D721Med (cell line): ENCODE results near the gene DLG3.

ENCODE experiments used
- DNase-seq: peaks from one replicate; pipeline ENCODE4 v3.0.0; 2011; ENCODE audit warnings: low spot score; ENCODE audit not compliant: insufficient read length
- FAIRE-seq: peaks from 2 replicates; lab custom pipeline; 2011; peaks lifted over from hg19 to GRCh38; lab: Jason Lieb, UNC
- TF ChIP-seq, protein P1 (sequence below): IDR thresholded peaks from 2 replicates; pipeline ENCODE4 v1.5.1; 2012; ENCODE audit warnings: mild to moderate bottlenecking, control low read depth; ENCODE audit not compliant: insufficient read depth; ENCODE audit errors: missing control alignments

The DLG3 gene

DNA sequence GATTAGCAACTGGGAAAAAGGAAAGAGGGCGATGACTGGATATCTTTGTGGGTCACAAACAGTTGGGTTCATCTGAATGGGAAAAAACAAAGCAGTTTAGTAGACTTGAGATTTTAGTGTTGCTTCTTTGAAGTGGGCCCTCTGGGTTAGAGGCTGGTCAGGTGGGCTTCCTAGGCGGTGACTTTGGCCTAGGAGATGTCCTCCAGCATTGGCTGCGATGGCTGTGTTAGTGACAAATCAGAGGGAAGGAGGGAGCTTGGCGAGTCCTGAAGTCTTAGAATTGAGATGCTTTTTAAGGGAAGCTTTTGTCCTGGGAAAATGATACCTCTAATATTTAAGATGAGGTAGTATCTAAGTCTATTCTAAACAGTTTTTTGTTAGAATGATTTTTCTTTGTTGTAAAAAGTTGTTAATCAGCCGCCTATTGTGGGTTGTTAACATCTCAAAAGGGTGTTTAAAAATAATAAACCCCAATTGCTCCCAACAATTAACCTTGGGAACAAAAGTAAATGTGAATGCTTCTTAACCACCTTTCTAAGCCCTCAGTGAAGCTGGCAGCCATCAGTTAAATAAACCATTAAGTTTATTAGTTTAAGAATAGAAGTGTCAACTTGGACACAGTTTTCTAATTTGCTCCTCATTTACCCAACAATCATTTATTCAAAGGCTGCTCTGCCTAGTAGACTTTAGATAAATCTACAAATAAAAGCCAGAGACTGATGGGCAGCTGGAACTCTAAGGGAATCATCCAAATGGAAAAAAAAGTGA is 31.7 kb downstream of the DLG3 start:
- TF ChIP-seq, protein P1, sequence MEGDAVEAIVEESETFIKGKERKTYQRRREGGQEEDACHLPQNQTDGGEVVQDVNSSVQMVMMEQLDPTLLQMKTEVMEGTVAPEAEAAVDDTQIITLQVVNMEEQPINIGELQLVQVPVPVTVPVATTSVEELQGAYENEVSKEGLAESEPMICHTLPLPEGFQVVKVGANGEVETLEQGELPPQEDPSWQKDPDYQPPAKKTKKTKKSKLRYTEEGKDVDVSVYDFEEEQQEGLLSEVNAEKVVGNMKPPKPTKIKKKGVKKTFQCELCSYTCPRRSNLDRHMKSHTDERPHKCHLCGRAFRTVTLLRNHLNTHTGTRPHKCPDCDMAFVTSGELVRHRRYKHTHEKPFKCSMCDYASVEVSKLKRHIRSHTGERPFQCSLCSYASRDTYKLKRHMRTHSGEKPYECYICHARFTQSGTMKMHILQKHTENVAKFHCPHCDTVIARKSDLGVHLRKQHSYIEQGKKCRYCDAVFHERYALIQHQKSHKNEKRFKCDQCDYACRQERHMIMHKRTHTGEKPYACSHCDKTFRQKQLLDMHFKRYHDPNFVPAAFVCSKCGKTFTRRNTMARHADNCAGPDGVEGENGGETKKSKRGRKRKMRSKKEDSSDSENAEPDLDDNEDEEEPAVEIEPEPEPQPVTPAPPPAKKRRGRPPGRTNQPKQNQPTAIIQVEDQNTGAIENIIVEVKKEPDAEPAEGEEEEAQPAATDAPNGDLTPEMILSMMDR, result no peak
- DNase-seq (no peak), FAIRE-seq (no peak)

DNA sequence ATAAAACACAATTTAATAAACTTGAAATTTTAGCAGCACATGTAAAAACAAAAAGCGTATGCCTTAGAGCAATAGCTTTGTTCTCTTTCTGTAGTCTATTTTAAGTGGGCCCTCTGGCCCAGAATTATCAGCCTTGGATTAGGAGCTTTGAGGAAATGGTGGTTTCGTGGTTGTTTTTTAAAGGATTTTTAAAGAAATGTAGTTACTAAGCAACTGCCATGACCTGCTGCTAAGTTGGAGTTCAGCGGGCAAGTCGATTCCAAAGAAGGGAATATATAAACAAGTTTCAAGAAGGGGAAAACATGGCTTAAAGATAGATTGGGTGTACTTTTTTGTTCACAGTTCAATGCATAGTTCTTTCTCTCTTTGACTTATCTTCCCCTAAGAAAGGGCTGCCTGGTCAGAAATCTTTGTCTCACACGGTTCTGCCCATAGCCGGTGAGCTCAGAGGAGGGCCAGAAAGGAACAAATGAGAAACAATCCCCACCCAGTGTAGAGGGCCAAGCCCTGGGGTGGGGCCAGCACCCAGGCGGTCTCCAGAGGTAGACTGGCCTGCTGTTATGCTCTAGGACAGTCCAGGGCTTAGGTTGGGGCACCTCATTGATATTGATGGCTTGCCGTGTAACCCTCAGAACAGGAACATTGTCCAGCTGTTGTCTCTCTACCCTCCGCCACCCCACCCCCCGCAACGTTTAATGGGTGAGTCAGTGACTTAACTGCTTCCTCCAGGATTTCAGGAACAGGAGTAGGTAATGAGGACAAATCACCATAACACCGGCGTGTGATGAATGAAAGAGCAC is 32.5 kb downstream of the DLG3 start:
- TF ChIP-seq, protein P1, result no peak
- DNase-seq (no peak), FAIRE-seq (no peak)

DNA sequence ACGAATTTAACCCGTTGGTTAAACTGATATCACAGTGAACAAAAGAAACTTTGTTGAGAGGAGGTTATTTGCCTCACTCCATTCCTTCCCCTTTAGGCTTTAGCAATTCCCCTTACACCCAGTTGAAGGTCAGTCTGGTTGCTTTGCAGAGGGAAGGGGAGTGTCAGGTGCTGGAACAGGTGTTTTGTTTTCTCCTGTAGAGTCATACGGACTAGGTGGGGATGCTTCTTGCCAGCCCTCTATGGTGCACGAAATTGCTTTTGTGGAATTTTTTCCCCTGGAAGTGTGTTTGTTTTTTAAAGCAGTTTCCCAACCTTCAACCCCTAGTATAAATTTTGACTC is 33.1 kb downstream of the DLG3 start:
- FAIRE-seq (no peak), DNase-seq (no peak)
- TF ChIP-seq, protein P1, result no peak

DNA sequence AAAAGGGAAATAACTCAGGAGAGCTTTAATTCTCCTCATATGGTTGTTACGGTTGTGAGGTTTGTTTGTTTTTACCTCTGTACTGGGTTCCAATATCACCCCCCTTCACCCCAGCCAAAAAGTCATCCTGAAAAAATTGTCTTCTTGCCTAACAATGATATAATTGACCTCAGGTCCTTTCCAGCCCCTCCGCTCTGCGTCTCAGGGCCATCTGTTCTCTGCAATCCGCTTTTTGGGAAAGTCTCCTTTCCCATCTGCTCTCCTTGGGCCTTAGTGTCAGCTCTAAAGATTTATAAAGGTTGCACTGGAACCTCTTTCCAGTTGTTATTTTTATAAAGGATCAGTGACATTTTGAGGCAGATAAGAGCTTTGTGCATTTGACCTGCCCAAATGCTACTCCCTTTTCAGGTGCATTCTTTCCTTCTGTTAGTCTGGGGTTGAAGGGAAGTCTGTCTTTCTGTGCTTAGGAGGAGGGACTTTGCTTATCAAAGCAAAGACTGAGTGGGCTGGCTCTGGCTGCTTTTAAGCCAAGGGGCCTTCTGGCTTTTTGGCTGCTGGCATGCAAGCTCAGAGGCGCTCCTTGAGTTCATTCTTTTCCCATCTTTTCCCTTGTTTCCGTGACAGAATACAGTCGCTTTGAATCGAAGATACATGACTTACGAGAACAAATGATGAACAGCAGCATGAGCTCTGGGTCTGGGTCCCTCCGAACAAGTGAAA is 34.1 kb downstream of the DLG3 start:
- DNase-seq (no peak), FAIRE-seq (no peak)
- TF ChIP-seq, protein P1, result no peak

DNA sequence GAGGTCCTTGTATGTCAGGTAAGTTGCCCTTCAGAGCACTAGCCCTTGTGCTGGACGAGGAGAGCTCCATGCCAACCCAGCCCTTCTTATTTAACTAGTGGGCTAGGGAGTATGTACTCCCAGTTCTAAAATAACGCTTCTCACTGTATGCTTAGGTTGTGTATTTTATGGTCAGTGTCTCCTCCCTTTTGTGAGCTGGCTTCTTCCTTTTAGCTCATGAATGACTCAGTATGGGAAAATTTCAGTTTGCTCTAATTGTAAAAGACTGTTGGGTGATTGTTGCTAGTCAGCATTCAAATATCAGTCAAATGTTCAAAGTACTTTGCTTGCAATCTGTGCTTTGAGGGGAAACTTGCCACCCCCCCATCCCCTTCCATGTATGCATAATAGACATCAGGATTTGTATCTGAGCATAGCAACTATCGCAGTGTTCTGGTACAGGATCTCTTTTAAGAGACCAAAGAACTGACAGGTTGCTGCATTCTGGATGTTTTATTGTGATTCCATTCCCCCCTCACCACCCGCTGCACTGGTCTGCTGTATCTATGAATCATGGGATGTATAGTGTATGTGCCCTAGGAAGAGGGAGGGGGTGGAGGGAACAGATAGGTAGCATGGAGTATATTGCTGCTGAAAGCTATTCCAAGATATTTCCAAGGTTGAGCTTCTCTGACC is 34.7 kb downstream of the DLG3 start:
- TF ChIP-seq, protein P1, result no peak
- DNase-seq, result no peak

DNA sequence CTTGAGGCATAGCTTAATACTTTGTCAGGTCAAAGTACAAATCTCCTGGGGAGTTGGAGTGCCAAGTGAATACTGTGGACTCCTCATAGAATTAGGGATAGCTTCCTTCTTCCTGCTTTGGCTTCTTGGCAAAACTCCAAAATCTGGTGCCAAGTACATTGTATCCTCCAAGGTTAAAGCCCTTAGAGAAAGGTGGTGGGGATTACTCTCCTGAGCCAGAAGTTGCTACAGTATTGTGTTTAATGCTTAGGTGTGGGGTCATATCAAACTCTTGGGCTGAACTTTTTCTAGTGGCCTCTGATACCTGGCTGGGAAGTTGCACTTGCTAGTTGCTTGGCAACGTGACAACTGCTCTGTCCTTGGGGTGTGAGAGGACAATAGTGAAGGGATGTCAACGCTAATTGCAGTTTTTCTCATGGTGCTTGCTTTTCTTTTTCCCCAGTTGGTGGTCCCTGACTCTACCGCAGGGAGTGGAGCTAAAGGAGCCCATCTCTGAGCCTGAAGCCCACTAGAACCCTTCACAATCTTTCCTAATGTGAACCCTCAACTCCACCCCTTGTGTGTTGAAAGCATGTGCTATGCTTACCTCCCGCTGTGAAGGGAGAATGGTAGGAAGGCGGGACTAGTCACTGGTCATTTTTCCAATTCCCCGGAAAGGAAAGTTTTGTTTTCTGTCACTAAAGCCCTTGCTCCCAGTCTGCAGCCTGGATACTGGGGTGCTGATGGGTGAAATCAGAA is 35.5 kb downstream of the DLG3 start:
- TF ChIP-seq, protein P1, result no peak
- no peak for DNase-seq
- FAIRE-seq, result no peak

More for the DNA sequence above, 34.7 kb downstream of the DLG3 start:
- no peak for FAIRE-seq
